Gastrocnemius medialis (tissue), 4 donors: ENCODE measurements around the gene TMEFF1.

ENCODE experiments used
- CTCF ChIP-seq, 5 experiments: fragments of 450-650 bp in 3 of 5; fragments of 200-600 bp in 2 of 5; sonication (generic) in 2 of 5; IDR thresholded peaks in 4 of 5; conservative IDR thresholded peaks in 1 of 5; 1 replicate in 4 of 5; 2 replicates in 1 of 5; pipeline ENCODE4 v1.5.1; 2016 to 2019; ENCODE audit warnings: antibody characterized with exemption in 5 of 5, mild to moderate bottlenecking in 3 of 5, moderate library complexity in 3 of 5
- POLR2A ChIP-seq, 2 donors: fragments of 450-650 bp; IDR thresholded peaks; one replicate each; pipeline ENCODE4 v1.6.1; 2017; ENCODE audit warnings: antibody characterized with exemption in 2 of 2, mild to moderate bottlenecking in 2 of 2, moderate library complexity in 2 of 2

DNA sequence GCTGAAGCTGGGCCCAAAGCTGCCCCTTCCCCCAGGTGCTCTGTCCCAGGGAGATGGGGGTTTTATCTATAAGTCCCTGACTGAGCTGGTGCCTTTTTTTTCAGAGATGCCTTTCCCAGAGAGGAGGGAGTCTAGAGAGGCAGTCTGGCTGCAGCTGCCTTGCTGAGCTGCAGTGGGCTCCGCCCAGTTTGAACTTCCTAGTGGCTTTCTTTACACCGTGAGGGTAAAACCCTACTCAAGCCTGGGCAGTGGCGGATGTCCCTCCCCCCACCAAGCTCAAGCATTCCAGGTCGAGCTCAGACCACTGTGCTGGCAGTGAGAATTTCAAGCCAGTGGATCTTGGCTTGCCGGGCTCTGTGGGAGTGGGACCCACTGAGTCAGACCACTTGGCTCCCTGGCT lies 146.2 kb downstream of the TMEFF1 start:
- TF ChIP-seq CTCF (IDR thresholded peaks at IDR 0.05 in 4 of 5, conservative IDR thresholded peaks at IDR 0.05 in 1 of 5) (no peak), POLR2A (IDR thresholded peaks at IDR 0.05) (no peak)
